GM20431 (cell line): ENCODE results near the gene NPPA.

ENCODE experiments used
- in situ Hi-C: fragments of 300-500 bp; cut with MseI, MboI; formaldehyde crosslinking; loops from one replicate; pipeline ENCODE4 v1.15.0; 2020; ENCODE audit warnings: low sequenced_read_pairs; ENCODE audit not compliant: unreplicated experiment

NPPA gene

GRCh38 chr1:11848373-11848700 is 754 bp upstream of the NPPA start:
- in situ Hi-C loops = loop anchor here (10.0 kb wide), 1 partner anchor 46 kb away; no protein-coding TSS in a partner anchor

- in situ Hi-C loops = loop anchor here (10.0 kb wide), 1 partner anchor 49 kb away; no protein-coding TSS in a partner anchor
These were observed 1.8 kb downstream of the NPPA start for GRCh38 chr1:11845641-11846335.

- in situ Hi-C loops = loop anchor here (10.0 kb wide), 1 partner anchor 52 kb away; no protein-coding TSS in a partner anchor
These were observed 5.2 kb downstream of the NPPA start for GRCh38 chr1:11842154-11843041.

GRCh38 chr1:11841245-11842153 is 6.1 kb downstream of the NPPA start:
- in situ Hi-C loops = loop anchor here (10.0 kb wide), 1 partner anchor 53 kb away; no protein-coding TSS in a partner anchor

- in situ Hi-C loops = loop anchor here (10.0 kb wide), 1 partner anchor 55 kb away; no protein-coding TSS in a partner anchor
These were observed 7.6 kb downstream of the NPPA start for GRCh38 chr1:11839727-11840705.

- in situ Hi-C loops = no loop called here
These were observed 9.0 kb downstream of the NPPA start for GRCh38 chr1:11838349-11839272.

GRCh38 chr1:11837767-11838348 is 9.7 kb downstream of the NPPA start:
- in situ Hi-C loops = no loop called here

GRCh38 chr1:11836955-11837766 is 10.4 kb downstream of the NPPA start:
- in situ Hi-C loops = no loop called here

GRCh38 chr1:11835441-11836225 is 11.9 kb downstream of the NPPA start:
- in situ Hi-C loops = no loop called here

- in situ Hi-C loops = no loop called here
These were observed 13.7 kb downstream of the NPPA start for GRCh38 chr1:11833900-11834299.

GRCh38 chr1:11833497-11833896 is 14.1 kb downstream of the NPPA start:
- in situ Hi-C loops = no loop called here

- in situ Hi-C loops = no loop called here
These were observed 15.4 kb downstream of the NPPA start for GRCh38 chr1:11831945-11832725.

GRCh38 chr1:11828511-11828910 is 19.1 kb downstream of the NPPA start:
- in situ Hi-C loops = no loop called here

- in situ Hi-C loops = no loop called here
These were observed 20.6 kb downstream of the NPPA start for GRCh38 chr1:11826946-11827345.

- in situ Hi-C loops = no loop called here
These were observed 22.5 kb downstream of the NPPA start for GRCh38 chr1:11825131-11825530.
